Activated effector memory CD4-positive, alpha-beta T cell treated with anti-CD3 and anti-CD28 coated beads, Interleukin-2, amount 50 U/mL, for 16 hours (primary cell): ENCODE measurements around the gene WHRN.
A peak's percentile ranks its signal among the peaks of the same experiment; 100 is the strongest.

Source experiments
- DNase-seq: peaks from one replicate; pipeline ENCODE4 v3.0.0-alpha.2; 2020

The WHRN gene

GRCh38 chr9:114414346-114414745 is 90.9 kb downstream of the WHRN start:
- no peak for DNase-seq

- DNase-seq: no peak
Measured at GRCh38 chr9:114413861-114414301, 91.4 kb downstream of the WHRN start.

GRCh38 chr9:114412048-114412683 is 93.1 kb downstream of the WHRN start:
- no peak for DNase-seq

GRCh38 chr9:114411452-114411851 is 93.8 kb downstream of the WHRN start:
- no peak for DNase-seq

- DNase-seq: no peak
Measured at GRCh38 chr9:114410910-114411309, 94.4 kb downstream of the WHRN start.

- no peak for DNase-seq
Measured at GRCh38 chr9:114409842-114410241, 95.4 kb downstream of the WHRN start.

- no peak for DNase-seq
Measured at GRCh38 chr9:114409103-114409780, 96.0 kb downstream of the WHRN start.

- no peak for DNase-seq
Measured at GRCh38 chr9:114408645-114409044, 96.6 kb downstream of the WHRN start.

GRCh38 chr9:114407889-114408288 is 97.4 kb downstream of the WHRN start:
- no peak for DNase-seq

- DNase-seq: no peak
Measured at GRCh38 chr9:114406441-114406840, 98.8 kb downstream of the WHRN start.

GRCh38 chr9:114405294-114406034 is 99.8 kb downstream of the WHRN start:
- DNase-seq: peak; percentile 90

- DNase-seq: no peak
Measured at GRCh38 chr9:114404531-114404930, 100.7 kb downstream of the WHRN start.

GRCh38 chr9:114403153-114403756 is 102.0 kb downstream of the WHRN start:
- no peak for DNase-seq

- DNase-seq: no peak
Measured at GRCh38 chr9:114401344-114401743, 103.9 kb downstream of the WHRN start.

- DNase-seq: no peak
Measured at GRCh38 chr9:114400772-114401171, 104.5 kb downstream of the WHRN start.

- no peak for DNase-seq
Measured at GRCh38 chr9:114400219-114400618, 105.1 kb downstream of the WHRN start.

GRCh38 chr9:114399381-114399780 is 105.9 kb downstream of the WHRN start:
- no peak for DNase-seq

- peak; percentile 98 for DNase-seq
Measured at GRCh38 chr9:114397848-114398605, 107.2 kb downstream of the WHRN start.

- DNase-seq: no peak
Measured at GRCh38 chr9:114397219-114397847, 107.9 kb downstream of the WHRN start.

GRCh38 chr9:114396558-114397218 is 108.6 kb downstream of the WHRN start:
- DNase-seq: no peak

- no peak for DNase-seq
Measured at GRCh38 chr9:114395768-114396167, 109.5 kb downstream of the WHRN start.

GRCh38 chr9:114395334-114395617 is 110.0 kb downstream of the WHRN start:
- DNase-seq: no peak
